Muscle of leg (tissue), 11 donors: ENCODE results near the gene BZW2. TPM values are rescaled to one million over a fixed set of nuclear protein-coding genes. Genes with fewer than 3 reads are reported as not detected.
A peak's percentile ranks its signal among the peaks of the same experiment; 100 is the strongest.

Experiments
- DNase-seq: peaks from one replicate; pipeline ENCODE4 v3.0.0; 2013
- H3K27ac ChIP-seq: one replicate; pipeline ENCODE4 v1.5.1; 2013; ENCODE audit warnings: mild to moderate bottlenecking, low read length, control low read depth
- H3K27me3 ChIP-seq: one replicate; pipeline ENCODE4 v1.6.1; 2013; ENCODE audit warnings: low read length; ENCODE audit not compliant: control insufficient read depth, insufficient read depth
- H3K36me3 ChIP-seq: one replicate; pipeline ENCODE4 v1.6.1; 2013; ENCODE audit warnings: low read length; ENCODE audit not compliant: control insufficient read depth, insufficient read depth
- H3K4me1 ChIP-seq: one replicate; pipeline ENCODE4 v1.6.1; 2013; ENCODE audit warnings: low read length; ENCODE audit not compliant: control insufficient read depth, insufficient read depth
- H3K4me3 ChIP-seq: one replicate; pipeline ENCODE4 v1.5.1; 2013; ENCODE audit warnings: low read length, control low read depth
- H3K9me3 ChIP-seq: replicated peaks from 2 replicates; pipeline ENCODE4 v1.6.1; 2013; ENCODE audit warnings: low read depth, low read length; ENCODE audit not compliant: control insufficient read depth
- WGBS: methylation state at CpG from one replicate; pipeline ENCODE4 v1.1.5; 2013; ENCODE audit warnings: missing lambda C conversion rate; ENCODE audit not compliant: insufficient coverage; 5-methylcytosine and 5-hydroxymethylcytosine counted together
- polyA plus RNA-seq, 8 donors: library from polyadenylated mRNA; unstranded; fragments of 120-200 nt; gene quantifications; one replicate each; pipeline versions ENCODE4 v1.2.1 to v1.2.3, GENCODE V29; 2013; ENCODE audit warnings: inconsistent platforms in 1 of 8, low replicate concordance in 1 of 8; ENCODE audit not compliant: insufficient read length in 8 of 8, insufficient read depth in 1 of 8
- total RNA-seq: library from RNA; stranded (reverse); fragments of 120-200 nt; gene quantifications from one replicate; pipeline ENCODE4 v1.2.4, GENCODE V29; 2013

The BZW2 gene
- total and polyA plus RNA-seq, 9 donors = 119 to 186 (median 147) TPM

DNA sequence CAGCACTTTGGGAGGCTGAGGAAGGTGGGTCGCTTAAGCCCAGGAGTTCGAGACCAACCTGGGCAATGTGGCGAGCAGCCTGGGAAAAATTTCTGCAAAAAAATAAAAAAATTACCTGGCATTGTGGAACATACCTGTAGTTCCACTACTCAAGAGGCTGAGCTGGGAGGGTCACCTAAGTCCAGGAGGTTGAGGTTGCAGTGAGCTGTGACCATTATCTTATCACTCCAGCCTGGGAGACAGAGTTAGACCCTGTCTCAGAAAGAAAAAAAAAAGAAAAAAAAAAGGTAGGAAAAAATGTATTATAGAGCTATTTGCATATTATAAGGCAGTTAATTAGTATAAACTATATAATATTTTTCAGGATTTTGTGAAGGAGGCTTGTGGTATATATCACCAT is 96.6 kb downstream of the BZW2 start:
- Histone ChIP-seq H3K4me3 (no peak overlapping the region), H3K9me3 (no peaks in the 10 kb centered on the region), H3K36me3 (no peaks in the 10 kb centered on the region), H3K27ac (no peak overlapping the region), H3K4me1 (peaks cover 4% of the 10 kb centered on the region), H3K27me3 (no peaks in the 10 kb centered on the region)
- 75% methylated on average over 2 of the region's 3 CpGs for WGBS
- no peak for DNase-seq

DNA sequence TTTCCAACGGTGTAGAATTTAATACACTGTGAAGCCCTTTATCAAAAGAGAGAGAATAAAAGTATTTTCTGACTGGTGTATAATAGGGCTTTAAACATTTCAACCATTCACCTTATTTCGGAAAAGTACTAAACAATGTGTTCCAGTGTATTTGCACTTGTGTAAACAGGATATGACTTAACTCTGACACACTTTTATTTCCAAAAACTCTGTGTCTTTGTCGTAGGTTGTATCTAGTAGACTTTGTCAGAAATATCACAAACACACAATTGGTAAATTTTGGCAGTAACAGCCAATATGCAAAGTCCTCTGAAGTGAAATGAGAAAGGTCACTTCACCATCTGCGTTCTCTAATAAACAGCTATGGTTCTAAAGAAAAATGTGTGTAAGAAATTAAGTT is 97.3 kb downstream of the BZW2 start:
- Histone ChIP-seq H3K36me3 (no peaks in the 10 kb centered on the region), H3K4me1 (peaks cover 4% of the 10 kb centered on the region), H3K27me3 (no peaks in the 10 kb centered on the region), H3K9me3 (no peaks in the 10 kb centered on the region), H3K27ac (no peak overlapping the region), H3K4me3 (no peak overlapping the region)
- DNase-seq = no peak
- no CpG with 5 or more reads among the region's 4 CpGs for WGBS

- H3K27me3 ChIP-seq = no peaks in the 10 kb centered on the region
- H3K36me3 ChIP-seq = no peaks in the 10 kb centered on the region
- 74% methylated on average over 4 of the region's 6 CpGs for WGBS
- H3K9me3 ChIP-seq = no peaks in the 10 kb centered on the region
- no peak overlapping the region for H3K27ac ChIP-seq
- H3K4me3 ChIP-seq = no peak overlapping the region
- H3K4me1 ChIP-seq = peaks cover 4% of the 10 kb centered on the region
- DNase-seq = no peak
Observed at GRCh38 chr7:16744518-16745250, 98.7 kb downstream of the BZW2 start.

DNA sequence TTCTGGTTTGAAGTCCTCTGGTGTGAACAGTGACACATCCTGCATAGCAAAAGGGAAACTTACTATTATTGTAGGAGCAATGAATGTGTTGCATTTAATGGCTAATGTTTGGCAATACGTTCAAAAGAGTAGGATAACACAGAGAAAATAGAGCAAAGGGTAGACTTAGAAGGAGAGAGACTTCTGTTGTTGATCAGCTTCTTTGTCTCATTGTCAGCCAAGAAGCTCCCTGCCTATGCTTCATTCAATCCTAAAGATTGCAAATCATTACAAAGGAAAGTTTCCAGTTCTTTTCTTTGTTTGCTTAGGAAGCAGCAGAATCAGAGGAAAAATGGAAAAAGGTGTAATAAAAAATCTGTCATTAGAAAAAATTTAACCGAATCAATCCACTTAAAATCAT is 99.7 kb downstream of the BZW2 start:
- Histone ChIP-seq H3K9me3 (no peaks in the 10 kb centered on the region), H3K27me3 (no peaks in the 10 kb centered on the region), H3K4me1 (peaks cover 4% of the 10 kb centered on the region), H3K36me3 (no peaks in the 10 kb centered on the region), H3K27ac (no peak overlapping the region), H3K4me3 (no peak overlapping the region)
- no peak for DNase-seq
- whole genome bisulfite sequencing = no CpG with 5 or more reads among the region's 2 CpGs

- Histone ChIP-seq H3K4me1 (peaks cover 4% of the 10 kb centered on the region), H3K9me3 (no peaks in the 10 kb centered on the region), H3K27me3 (no peaks in the 10 kb centered on the region), H3K36me3 (no peaks in the 10 kb centered on the region), H3K27ac (no peak overlapping the region), H3K4me3 (no peak overlapping the region)
- 33% methylated on average over 1 of the region's 1 CpG for WGBS
- peak; percentile 63 for DNase-seq
Observed at GRCh38 chr7:16747102-16747501, 101.1 kb downstream of the BZW2 start.

GRCh38 chr7:16753102-16753931 is 107.3 kb downstream of the BZW2 start, which contains the start of gene TSPAN13:
TSS of gene TSPAN13 (plus strand) at chr7:16753755. CDS start at chr7:16753968, 213 bp downstream.
- no peaks in the 10 kb centered on the region for H3K4me1 ChIP-seq
- no peaks in the 10 kb centered on the region for H3K9me3 ChIP-seq
- H3K36me3 ChIP-seq = no peaks in the 10 kb centered on the region
- peaks cover 14% of the 10 kb centered on the region for H3K27me3 ChIP-seq
- peak within 1 kb of the TSS; percentile 87 for H3K27ac ChIP-seq
- DNase-seq = peak; percentile 75
- H3K4me3 ChIP-seq = peak within 1 kb of the TSS; percentile 68
- WGBS = under 1% methylated on average over 47 of the region's 48 CpGs

DNA sequence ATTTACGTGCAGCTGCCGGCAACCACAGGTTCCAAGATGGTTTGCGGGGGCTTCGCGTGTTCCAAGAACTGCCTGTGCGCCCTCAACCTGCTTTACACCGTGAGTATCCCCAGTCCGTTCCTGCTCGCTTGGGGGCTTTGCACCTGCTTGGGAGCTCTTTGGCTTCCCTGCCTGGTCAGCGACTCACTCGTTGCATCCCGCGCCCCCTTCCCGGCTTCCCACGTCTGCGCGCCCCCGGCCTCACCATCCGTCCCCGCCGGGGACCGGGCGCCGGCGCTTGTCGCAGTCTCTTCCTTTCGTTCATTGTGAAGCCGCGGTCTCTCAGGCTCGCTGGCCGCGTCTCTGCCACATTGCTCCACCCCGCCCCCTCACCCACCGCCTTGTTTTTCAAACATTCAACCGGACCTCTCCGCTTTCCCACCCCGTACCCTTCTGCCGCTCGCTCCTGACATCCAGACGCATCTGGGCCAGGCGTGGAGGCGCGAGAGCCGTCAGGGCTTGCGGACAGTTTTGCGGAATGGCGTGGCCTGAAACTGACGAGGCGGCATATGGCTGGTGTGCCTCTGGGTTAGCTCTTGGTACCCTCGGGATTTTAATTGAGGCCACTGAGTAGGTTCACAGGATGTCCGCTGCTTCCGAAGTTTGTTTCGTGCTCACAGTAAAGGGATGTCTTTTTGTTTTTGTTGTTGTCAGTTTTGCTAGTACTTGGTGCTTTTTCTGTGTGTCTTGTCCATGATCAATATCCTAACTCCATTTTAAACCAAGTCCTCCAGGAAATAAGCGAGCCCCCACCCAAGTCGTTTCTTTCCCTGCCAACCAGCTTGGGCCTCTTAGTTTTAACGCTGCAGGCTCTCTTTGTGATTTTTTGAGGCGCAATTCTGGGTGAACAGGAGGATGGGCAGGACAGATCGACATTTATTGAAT is 108.2 kb downstream of the BZW2 start:
- Histone ChIP-seq H3K27me3 (peaks cover 14% of the 10 kb centered on the region), H3K27ac (peak overlapping the region; percentile 87), H3K36me3 (no peaks in the 10 kb centered on the region), H3K9me3 (no peaks in the 10 kb centered on the region), H3K4me3 (peak overlapping the region; percentile 68), H3K4me1 (no peaks in the 10 kb centered on the region)
- DNase-seq = peak; percentile 36
- 1% methylated on average over 51 of the region's 58 CpGs for WGBS

DNA sequence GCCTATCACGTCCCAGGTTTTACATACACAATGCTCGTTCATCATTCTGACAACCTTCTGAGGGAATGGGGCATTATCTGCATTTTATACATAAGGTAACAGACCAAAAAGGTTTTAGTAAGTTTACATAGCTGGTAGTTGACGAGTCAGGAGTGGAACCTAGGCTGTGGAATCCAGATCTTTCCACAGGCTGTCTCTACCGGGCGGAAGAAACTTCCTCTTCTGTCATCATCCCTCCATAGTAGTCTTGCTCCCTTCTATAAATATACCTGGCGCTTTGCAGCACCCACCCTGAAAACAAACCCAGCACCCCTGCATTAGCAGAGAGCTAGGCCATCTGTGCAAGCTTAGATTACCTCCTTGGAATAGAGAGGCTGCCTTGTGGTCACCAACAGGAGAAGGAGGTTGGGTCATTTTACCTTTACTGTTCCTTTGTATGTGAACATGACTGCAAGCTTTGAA is 108.9 kb downstream of the BZW2 start:
- WGBS = 88% methylated on average over 3 of the region's 6 CpGs
- Histone ChIP-seq H3K4me1 (no peaks in the 10 kb centered on the region), H3K9me3 (no peaks in the 10 kb centered on the region), H3K27me3 (peaks cover 14% of the 10 kb centered on the region), H3K36me3 (no peaks in the 10 kb centered on the region), H3K27ac (peak overlapping the region; percentile 87), H3K4me3 (peak overlapping the region; percentile 68)
- peak; percentile 39 for DNase-seq

DNA sequence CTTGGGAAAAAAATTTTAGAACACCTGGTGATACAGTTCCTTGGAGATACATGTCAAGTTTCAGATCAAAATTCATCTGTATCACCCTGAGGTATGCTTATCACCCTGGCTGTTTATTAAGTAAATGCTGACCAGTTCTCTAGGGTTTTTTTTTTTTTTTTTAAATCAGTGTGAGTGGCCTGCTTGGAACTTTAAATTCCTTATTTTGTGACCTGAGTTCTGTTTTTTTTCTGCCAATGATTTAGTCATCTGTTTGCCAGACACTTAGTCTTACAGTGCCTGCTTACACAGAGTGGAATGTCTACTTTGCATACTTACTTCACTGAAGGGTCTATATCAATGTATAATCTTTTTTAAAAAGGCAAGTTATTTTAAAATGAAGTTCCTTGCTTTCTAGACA is 109.4 kb downstream of the BZW2 start:
- no peaks in the 10 kb centered on the region for H3K4me1 ChIP-seq
- peak overlapping the region; percentile 68 for H3K4me3 ChIP-seq
- no peak for DNase-seq
- no peaks in the 10 kb centered on the region for H3K36me3 ChIP-seq
- no peaks in the 10 kb centered on the region for H3K9me3 ChIP-seq
- peak overlapping the region; percentile 87 for H3K27ac ChIP-seq
- H3K27me3 ChIP-seq = peaks cover 14% of the 10 kb centered on the region
